ENCODE results near the gene LIG1. TPM values are rescaled to one million over a fixed set of nuclear protein-coding genes. Genes with fewer than 3 reads are reported as not detected.
A peak's percentile ranks its signal among the peaks of the same experiment; 100 is the strongest.

The LIG1 gene
- total RNA-seq, 1 donor from 2014 or later, result 125 TPM

DNA sequence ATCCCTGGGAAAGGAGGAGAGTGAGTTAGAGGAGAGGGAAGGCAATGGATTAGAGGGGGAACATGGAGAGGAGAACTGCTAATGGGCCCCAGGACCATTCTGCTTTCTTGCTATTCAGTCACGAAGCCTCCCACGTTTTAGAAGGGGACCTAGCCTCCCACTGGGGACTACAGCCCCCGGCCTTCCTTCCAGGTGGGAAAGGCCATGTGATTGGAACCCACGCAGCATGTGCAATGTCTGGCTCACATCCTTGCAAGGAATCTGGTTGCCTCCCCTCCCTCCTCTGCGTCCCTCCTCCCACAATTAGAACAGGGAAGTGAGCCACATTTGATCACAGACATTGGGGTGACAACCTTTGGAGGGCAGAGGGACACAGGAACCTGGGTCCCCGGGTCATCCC is 37.0 kb downstream of the LIG1 start:
- no peaks in the 10 kb centered on the region for H3K9me3 Mint-ChIP-seq
- H3K36me3 Mint-ChIP-seq (ENCODE audit: low read depth), result peaks cover 52% of the 10 kb centered on the region

DNA sequence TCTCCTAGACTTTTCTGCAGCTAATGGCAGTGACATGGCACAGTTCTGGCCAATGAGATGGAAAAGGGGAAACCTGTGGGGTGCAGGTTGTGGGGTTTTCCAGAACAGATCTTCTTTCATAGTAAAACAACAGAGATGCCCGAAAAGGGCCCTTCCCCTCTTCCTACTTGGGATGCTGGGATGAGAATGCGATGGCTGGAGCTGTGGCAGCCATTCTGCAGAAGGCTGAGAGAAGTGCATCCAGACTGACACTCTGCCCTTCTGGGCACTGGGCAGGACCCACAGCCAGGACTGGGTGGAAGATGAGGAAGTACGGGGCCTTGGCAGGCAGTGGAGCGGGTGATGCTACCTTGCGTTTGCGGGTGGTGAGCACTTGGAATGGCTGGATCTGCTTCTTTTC is 42.6 kb downstream of the LIG1 start:
- no peak overlapping the region for H3K4me3 Mint-ChIP-seq (ENCODE audit: low read depth)
- intact Hi-C loops (cut with micrococcal nuclease), result no loop called here
- H3K27me3 Mint-ChIP-seq (ENCODE audit: low read depth), result no peaks in the 10 kb centered on the region
- no peak for DNase-seq (ENCODE audit: low spot score)
- H3K9me3 Mint-ChIP-seq, result no peaks in the 10 kb centered on the region
- H3K4me1 Mint-ChIP-seq (ENCODE audit: low read depth), result peaks cover 6% of the 10 kb centered on the region
- peaks cover 82% of the 10 kb centered on the region for H3K36me3 Mint-ChIP-seq (ENCODE audit: low read depth)
- no peak overlapping the region for H3K27ac Mint-ChIP-seq

More for the DNA sequence above, 37.0 kb downstream of the LIG1 start:
- no peak for DNase-seq (ENCODE audit: low spot score)
- Mint-ChIP-seq H3K27me3 (ENCODE audit: low read depth) (no peaks in the 10 kb centered on the region), H3K27ac (no peak overlapping the region), H3K4me1 (ENCODE audit: low read depth) (no peaks in the 10 kb centered on the region), H3K4me3 (ENCODE audit: low read depth) (no peak overlapping the region)
- intact Hi-C loops (cut with micrococcal nuclease), result no loop called here

- intact Hi-C loops (cut with micrococcal nuclease), result no loop called here
- H3K4me1 Mint-ChIP-seq (ENCODE audit: low read depth), result peaks cover 9% of the 10 kb centered on the region
- DNase-seq (ENCODE audit: low spot score), result no peak
- peaks cover 78% of the 10 kb centered on the region for H3K36me3 Mint-ChIP-seq (ENCODE audit: low read depth)
- no peaks in the 10 kb centered on the region for H3K9me3 Mint-ChIP-seq
- H3K27me3 Mint-ChIP-seq (ENCODE audit: low read depth), result no peaks in the 10 kb centered on the region
- no peak overlapping the region for H3K4me3 Mint-ChIP-seq (ENCODE audit: low read depth)
- peak overlapping the region; percentile 83 for H3K27ac Mint-ChIP-seq
These were observed 46.1 kb downstream of the LIG1 start for GRCh38 chr19:48123907-48124651.

DNA sequence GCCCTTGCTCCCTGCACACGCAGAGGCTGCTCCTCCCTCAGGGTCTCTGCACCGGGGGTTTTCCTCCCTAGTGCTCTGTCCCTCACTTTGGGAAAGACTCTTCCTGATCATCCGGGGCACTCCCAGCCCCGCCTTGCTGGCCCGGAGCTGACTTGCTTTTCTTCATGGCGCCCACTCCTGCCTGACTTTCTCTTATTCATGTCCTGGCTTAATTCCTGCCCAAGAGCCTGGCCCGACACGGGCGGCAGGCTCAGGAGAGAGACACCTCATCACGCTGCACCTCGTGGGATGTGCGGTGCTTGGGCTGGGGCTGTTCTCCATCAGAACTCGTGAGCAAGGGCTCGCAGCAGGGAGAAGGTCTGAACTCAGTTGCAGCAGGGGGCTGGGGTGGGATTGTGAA is 47.7 kb downstream of the LIG1 start:
- Mint-ChIP-seq H3K4me1 (ENCODE audit: low read depth) (peaks cover 11% of the 10 kb centered on the region), H3K27me3 (ENCODE audit: low read depth) (no peaks in the 10 kb centered on the region), H3K9me3 (no peaks in the 10 kb centered on the region), H3K4me3 (ENCODE audit: low read depth) (no peak overlapping the region), H3K27ac (peak overlapping the region; percentile 72), H3K36me3 (ENCODE audit: low read depth) (peaks cover 77% of the 10 kb centered on the region)
- no peak for DNase-seq (ENCODE audit: low spot score)
- intact Hi-C loops (cut with micrococcal nuclease), result no loop called here

DNA sequence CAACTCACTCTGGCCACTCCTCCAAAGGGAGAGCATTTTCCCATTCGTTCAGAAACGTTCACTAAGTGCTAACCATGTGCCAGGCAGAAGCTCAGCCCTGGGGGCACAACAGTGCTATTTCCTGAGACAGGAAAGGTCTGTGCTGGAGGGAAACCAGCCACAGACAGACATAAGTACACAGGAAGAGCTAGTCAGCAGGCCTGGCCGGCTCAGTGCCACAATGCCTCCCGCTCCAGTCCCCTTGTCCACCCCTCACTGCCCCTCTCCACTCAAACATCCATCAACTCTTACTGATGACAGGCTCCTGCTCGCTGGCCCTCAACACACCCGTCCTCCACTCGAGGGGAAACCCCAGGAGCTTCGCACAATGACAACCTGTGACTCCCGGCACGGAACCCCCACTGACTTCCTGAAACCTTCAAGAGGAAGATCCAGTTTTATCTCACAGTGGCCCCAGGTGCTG is 48.2 kb downstream of the LIG1 start:
- no peaks in the 10 kb centered on the region for H3K27me3 Mint-ChIP-seq (ENCODE audit: low read depth)
- no peak overlapping the region for H3K4me3 Mint-ChIP-seq (ENCODE audit: low read depth)
- intact Hi-C loops (cut with micrococcal nuclease), result no loop called here
- H3K9me3 Mint-ChIP-seq, result no peaks in the 10 kb centered on the region
- DNase-seq (ENCODE audit: low spot score), result no peak
- H3K4me1 Mint-ChIP-seq (ENCODE audit: low read depth), result peaks cover 11% of the 10 kb centered on the region
- peaks cover 73% of the 10 kb centered on the region for H3K36me3 Mint-ChIP-seq (ENCODE audit: low read depth)
- peak overlapping the region; percentile 72 for H3K27ac Mint-ChIP-seq

DNA sequence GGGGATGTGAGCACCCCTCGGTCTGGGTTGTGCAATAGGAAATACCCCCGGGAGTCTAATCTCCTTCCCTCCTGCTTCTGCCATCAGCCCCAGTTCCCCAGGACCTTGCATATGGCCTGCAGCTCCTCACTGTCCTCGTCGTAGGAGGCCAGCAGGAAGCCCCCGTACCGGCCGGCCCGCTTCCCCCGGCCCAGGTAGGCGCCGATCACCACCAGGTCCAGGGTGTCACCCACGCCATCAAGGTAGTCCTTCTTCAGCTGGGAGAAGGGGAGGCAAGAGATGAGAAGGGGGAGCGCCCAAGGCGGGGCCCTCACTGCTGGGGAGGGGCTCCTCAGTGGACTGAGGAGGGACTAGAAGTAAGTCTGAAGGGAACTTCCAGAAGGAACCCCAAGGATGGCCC is 49.1 kb downstream of the LIG1 start:
- Mint-ChIP-seq H3K4me1 (ENCODE audit: low read depth) (peaks cover 11% of the 10 kb centered on the region), H3K4me3 (ENCODE audit: low read depth) (no peak overlapping the region), H3K27me3 (ENCODE audit: low read depth) (no peaks in the 10 kb centered on the region), H3K27ac (no peak overlapping the region), H3K36me3 (ENCODE audit: low read depth) (peaks cover 69% of the 10 kb centered on the region), H3K9me3 (no peaks in the 10 kb centered on the region)
- intact Hi-C loops (cut with micrococcal nuclease), result no loop called here
- no peak for DNase-seq (ENCODE audit: low spot score)

DNA sequence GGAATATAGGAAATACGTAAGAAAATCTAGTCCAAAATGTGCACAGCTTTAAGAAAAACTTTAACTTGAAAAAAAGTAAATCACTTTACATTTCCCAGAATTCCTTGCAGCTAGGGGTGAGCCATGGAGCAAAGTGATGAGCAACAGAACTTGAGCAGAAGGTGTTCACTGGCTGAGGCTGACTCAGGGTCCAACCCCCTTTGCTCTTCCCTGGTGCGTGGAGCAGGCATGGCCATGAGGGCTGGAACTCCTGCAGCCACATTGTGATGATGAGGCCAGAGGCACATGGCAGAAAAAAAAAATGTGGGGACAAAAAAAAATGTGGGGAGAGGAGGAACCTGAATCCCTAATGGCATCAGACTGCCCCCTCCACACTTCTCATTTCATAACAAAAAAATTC is 49.6 kb downstream of the LIG1 start:
- no peak overlapping the region for H3K4me3 Mint-ChIP-seq (ENCODE audit: low read depth)
- peaks cover 11% of the 10 kb centered on the region for H3K4me1 Mint-ChIP-seq (ENCODE audit: low read depth)
- no peak for DNase-seq (ENCODE audit: low spot score)
- peaks cover 69% of the 10 kb centered on the region for H3K36me3 Mint-ChIP-seq (ENCODE audit: low read depth)
- H3K9me3 Mint-ChIP-seq, result no peaks in the 10 kb centered on the region
- intact Hi-C loops (cut with micrococcal nuclease), result no loop called here
- no peaks in the 10 kb centered on the region for H3K27me3 Mint-ChIP-seq (ENCODE audit: low read depth)
- no peak overlapping the region for H3K27ac Mint-ChIP-seq

GRCh38 chr19:48118131-48118517 is 52.0 kb downstream of the LIG1 start:
- Mint-ChIP-seq H3K27ac (peak overlapping the region; percentile 45), H3K9me3 (no peaks in the 10 kb centered on the region), H3K4me1 (ENCODE audit: low read depth) (peaks cover 5% of the 10 kb centered on the region), H3K36me3 (ENCODE audit: low read depth) (peaks cover 59% of the 10 kb centered on the region), H3K4me3 (ENCODE audit: low read depth) (no peak overlapping the region), H3K27me3 (ENCODE audit: low read depth) (no peaks in the 10 kb centered on the region)
- DNase-seq (ENCODE audit: low spot score), result no peak
- intact Hi-C loops (cut with micrococcal nuclease), result no loop called here

- H3K4me3 Mint-ChIP-seq (ENCODE audit: low read depth), result no peak overlapping the region
- intact Hi-C loops (cut with micrococcal nuclease), result no loop called here
- H3K27me3 Mint-ChIP-seq (ENCODE audit: low read depth), result no peaks in the 10 kb centered on the region
- no peaks in the 10 kb centered on the region for H3K9me3 Mint-ChIP-seq
- H3K36me3 Mint-ChIP-seq (ENCODE audit: low read depth), result peaks cover 55% of the 10 kb centered on the region
- H3K27ac Mint-ChIP-seq, result peak overlapping the region; percentile 45
- H3K4me1 Mint-ChIP-seq (ENCODE audit: low read depth), result peaks cover 5% of the 10 kb centered on the region
- no peak for DNase-seq (ENCODE audit: low spot score)
These were observed 52.5 kb downstream of the LIG1 start for GRCh38 chr19:48117515-48118130.

GRCh38 chr19:48113190-48113917 is 56.8 kb downstream of the LIG1 start:
- Mint-ChIP-seq H3K4me1 (ENCODE audit: low read depth) (peaks cover 6% of the 10 kb centered on the region), H3K27ac (no peak overlapping the region), H3K27me3 (ENCODE audit: low read depth) (no peaks in the 10 kb centered on the region), H3K4me3 (ENCODE audit: low read depth) (no peak overlapping the region), H3K9me3 (no peaks in the 10 kb centered on the region), H3K36me3 (ENCODE audit: low read depth) (peaks cover 28% of the 10 kb centered on the region)
- intact Hi-C loops (cut with micrococcal nuclease), result no loop called here
- no peak for DNase-seq (ENCODE audit: low spot score)

DNA sequence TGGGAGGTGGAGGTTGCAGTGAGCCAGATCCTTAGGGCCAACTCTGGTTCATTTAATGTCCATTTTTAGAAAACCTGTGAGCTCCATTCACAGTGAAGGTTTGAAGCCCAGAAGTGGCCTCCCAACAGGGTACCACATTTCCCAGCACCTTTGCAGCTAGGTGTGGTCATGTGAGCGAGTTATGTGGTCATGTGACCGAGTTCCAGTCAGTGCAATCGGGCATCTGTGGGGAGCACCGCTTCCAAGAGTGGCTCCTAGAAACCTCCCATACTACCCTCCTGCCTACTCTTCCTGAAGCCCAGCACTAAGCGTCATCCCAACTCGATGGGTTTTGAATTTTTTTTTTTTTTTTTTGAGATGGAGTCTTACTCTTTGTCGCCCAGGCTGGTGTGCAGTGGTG is 58.9 kb downstream of the LIG1 start:
- Mint-ChIP-seq H3K36me3 (ENCODE audit: low read depth) (peaks cover 17% of the 10 kb centered on the region), H3K27ac (no peak overlapping the region), H3K9me3 (no peaks in the 10 kb centered on the region), H3K4me1 (ENCODE audit: low read depth) (peaks cover 10% of the 10 kb centered on the region), H3K4me3 (ENCODE audit: low read depth) (peak overlapping the region; percentile 83), H3K27me3 (ENCODE audit: low read depth) (no peaks in the 10 kb centered on the region)
- intact Hi-C loops (cut with micrococcal nuclease), result no loop called here
- no peak for DNase-seq (ENCODE audit: low spot score)

- peak; percentile 75 for DNase-seq (ENCODE audit: low spot score)
- Mint-ChIP-seq H3K4me1 (ENCODE audit: low read depth) (peaks cover 10% of the 10 kb centered on the region), H3K9me3 (no peaks in the 10 kb centered on the region), H3K4me3 (ENCODE audit: low read depth) (peak within 1 kb of the TSS; percentile 83), H3K27ac (peak within 1 kb of the TSS; percentile 88), H3K27me3 (ENCODE audit: low read depth) (no peaks in the 10 kb centered on the region), H3K36me3 (ENCODE audit: low read depth) (peaks cover 12% of the 10 kb centered on the region)
- intact Hi-C loops (cut with micrococcal nuclease), result no loop called here
These were observed 59.7 kb downstream of the LIG1 start, which contains the start of gene PLA2G4C for GRCh38 chr19:48110350-48110966. PLA2G4C (minus strand) TSS chr19:48110817; CDS start chr19:48106529, 4,288 bp downstream.

Data from activated T-helper 2 cell treated with anti-CD3 and anti-CD28 coated beads, Interferon-gamma antibody, Interleukin-2, Interleukin-4, amounts not matched to agents 10 μg/mL and 5 μg/mL and 100 μg/mL, durations not matched to agents 14 hours and 24 hours and 36 hours (primary cell).